ENCODE results near the gene CKAP5.

GRCh38 chr11:46835897-46836296 is 10.2 kb downstream of the CKAP5 start:
- no peak for TF ChIP-seq POLR2A (IDR thresholded peaks at IDR 0.05; ENCODE audit: low read length)
- no peak for TF ChIP-seq GATA1 (IDR thresholded peaks at IDR 0.05; ENCODE audit: low read depth, low read length)

All from erythroblast (primary cell).